A673 (cell line): ENCODE data around the gene PNRC2.
"Not testable (repeated sequence)": the region's sequence is repeated elsewhere in the genome, so short reads cannot be mapped to it uniquely, and the experiment has no call there.

ENCODE experiments used
- EZH2 ChIP-seq: fragments of 200-600 bp; sonication (generic); IDR thresholded peaks from 2 replicates; pipeline ENCODE4 v1.6.1; 2017; ENCODE audit warnings: borderline replicate concordance, low read depth, mild to moderate bottlenecking, mixed read lengths, antibody characterized with exemption, low read length; ENCODE audit not compliant: poor library complexity, severe bottlenecking
- TF ChIP-seq, protein P1 (sequence below): fragments of 300-800, 200-600 bp; sonication (generic); conservative IDR thresholded peaks from 2 replicates; pipeline ENCODE4 v1.5.1; 2017; ENCODE audit warnings: low read depth, mild to moderate bottlenecking, antibody characterized with exemption, low read length, moderate library complexity, mixed read lengths

- TF ChIP-seq EZH2, result not testable (repeated sequence)
- TF ChIP-seq, protein P1, sequence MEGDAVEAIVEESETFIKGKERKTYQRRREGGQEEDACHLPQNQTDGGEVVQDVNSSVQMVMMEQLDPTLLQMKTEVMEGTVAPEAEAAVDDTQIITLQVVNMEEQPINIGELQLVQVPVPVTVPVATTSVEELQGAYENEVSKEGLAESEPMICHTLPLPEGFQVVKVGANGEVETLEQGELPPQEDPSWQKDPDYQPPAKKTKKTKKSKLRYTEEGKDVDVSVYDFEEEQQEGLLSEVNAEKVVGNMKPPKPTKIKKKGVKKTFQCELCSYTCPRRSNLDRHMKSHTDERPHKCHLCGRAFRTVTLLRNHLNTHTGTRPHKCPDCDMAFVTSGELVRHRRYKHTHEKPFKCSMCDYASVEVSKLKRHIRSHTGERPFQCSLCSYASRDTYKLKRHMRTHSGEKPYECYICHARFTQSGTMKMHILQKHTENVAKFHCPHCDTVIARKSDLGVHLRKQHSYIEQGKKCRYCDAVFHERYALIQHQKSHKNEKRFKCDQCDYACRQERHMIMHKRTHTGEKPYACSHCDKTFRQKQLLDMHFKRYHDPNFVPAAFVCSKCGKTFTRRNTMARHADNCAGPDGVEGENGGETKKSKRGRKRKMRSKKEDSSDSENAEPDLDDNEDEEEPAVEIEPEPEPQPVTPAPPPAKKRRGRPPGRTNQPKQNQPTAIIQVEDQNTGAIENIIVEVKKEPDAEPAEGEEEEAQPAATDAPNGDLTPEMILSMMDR, result not testable (repeated sequence)
Observed at GRCh38 chr1:23992011-23992410, 32.4 kb downstream of the PNRC2 start.
